ENCODE data around the gene TACC2.

The TACC2 gene

GRCh38 chr10:122172361-122173008 lies 183.5 kb downstream of the TACC2 start:
- DNase-seq: peak; percentile 80

GRCh38 chr10:122173337-122173736 lies 184.4 kb downstream of the TACC2 start:
- no peak for DNase-seq

- DNase-seq: no peak
Measured at GRCh38 chr10:122173766-122174435, 184.9 kb downstream of the TACC2 start.

- no peak for DNase-seq
Measured at GRCh38 chr10:122176232-122177213, 187.6 kb downstream of the TACC2 start.

- DNase-seq: no peak
Measured at GRCh38 chr10:122178655-122179054, 189.7 kb downstream of the TACC2 start.

- DNase-seq: no peak
Measured at GRCh38 chr10:122181041-122181732, 192.2 kb downstream of the TACC2 start.

GRCh38 chr10:122181876-122182275 lies 192.9 kb downstream of the TACC2 start:
- DNase-seq: no peak

- DNase-seq: no peak
Measured at GRCh38 chr10:122182308-122182707, 193.3 kb downstream of the TACC2 start.

GRCh38 chr10:122184254-122184653 lies 195.3 kb downstream of the TACC2 start:
- no peak for DNase-seq

GRCh38 chr10:122185643-122186042 lies 196.7 kb downstream of the TACC2 start:
- no peak for DNase-seq

- DNase-seq: no peak
Measured at GRCh38 chr10:122186816-122187810, 198.2 kb downstream of the TACC2 start.

- no peak for DNase-seq
Measured at GRCh38 chr10:122188706-122189105, 199.7 kb downstream of the TACC2 start.

GRCh38 chr10:122189185-122189584 lies 200.2 kb downstream of the TACC2 start:
- DNase-seq: no peak

- DNase-seq: no peak
Measured at GRCh38 chr10:122190176-122190943, 201.4 kb downstream of the TACC2 start.

- DNase-seq: peak; percentile 60
Measured at GRCh38 chr10:122191936-122192541, 203.1 kb downstream of the TACC2 start.

GRCh38 chr10:122194251-122194650 lies 205.3 kb downstream of the TACC2 start:
- DNase-seq: no peak

- no peak for DNase-seq
Measured at GRCh38 chr10:122196218-122196617, 207.3 kb downstream of the TACC2 start.

- no peak for DNase-seq
Measured at GRCh38 chr10:122197611-122198222, 208.8 kb downstream of the TACC2 start.

- no peak for DNase-seq
Measured at GRCh38 chr10:122198631-122199030, 209.7 kb downstream of the TACC2 start.

GRCh38 chr10:122199070-122199469 lies 210.1 kb downstream of the TACC2 start:
- no peak for DNase-seq

Measured in islet precursor cell (in vitro differentiated cells).